ENCODE results near the gene MINDY2.
"Not testable (repeated sequence)": the region's sequence is repeated elsewhere in the genome, so short reads cannot be mapped to it uniquely, and the experiment has no call there.

The MINDY2 gene

DNA sequence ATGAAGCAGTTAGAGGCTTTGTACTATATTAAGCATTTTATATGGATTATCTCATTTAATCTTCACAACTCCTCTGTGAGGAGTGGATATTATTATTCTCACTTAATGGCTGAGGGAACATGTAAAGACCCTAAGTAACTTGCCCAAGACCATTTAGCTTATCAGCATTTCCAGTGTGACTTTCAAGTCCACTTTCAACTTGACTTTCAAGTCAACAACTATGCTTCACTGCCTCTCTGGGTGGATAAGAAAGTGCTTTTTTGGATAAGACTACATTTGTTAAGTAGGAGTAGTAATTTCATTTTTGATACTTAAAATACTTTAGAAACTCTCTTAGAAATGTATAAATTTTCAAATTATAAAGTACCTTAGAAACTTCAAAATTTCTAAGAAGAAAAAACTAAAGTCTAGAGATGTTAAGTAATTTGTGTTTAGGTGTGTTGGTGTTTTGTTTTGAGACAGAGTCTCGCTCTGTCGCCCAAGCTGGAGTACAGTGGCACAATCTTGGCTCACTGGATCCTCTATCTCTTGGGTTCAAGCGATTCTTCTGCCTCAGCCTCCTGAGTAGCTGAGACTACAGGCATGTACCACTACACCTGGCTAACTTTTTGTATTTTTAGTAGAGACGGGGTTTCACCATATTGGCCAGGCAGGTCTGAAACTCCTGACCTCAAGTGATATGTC lies 71.8 kb downstream of the MINDY2 start:
- peaks cover 0 to 26% of the 10 kb centered on the region in 2 experiments for H3K36me3 ChIP-seq (ENCODE audit: control insufficient read depth in 1 of 2, insufficient read depth in 2 of 2, low read depth in 1 of 2, low read length in 2 of 2)
- no peaks in the 10 kb centered on the region for H3K79me1 ChIP-seq (replicated peaks; ENCODE audit: low read length, poor library complexity, severe bottlenecking)
- no peak overlapping the region for H3K27ac ChIP-seq (ENCODE audit: low read length, poor library complexity, severe bottlenecking)
- H3K27me3 ChIP-seq (ENCODE audit: control insufficient read depth in 1 of 2, insufficient read depth in 1 of 2, low read length in 2 of 2): no peaks in the 10 kb centered on the region
- H2BK15ac ChIP-seq (ENCODE audit: low read depth, poor library complexity, severe bottlenecking): no peak overlapping the region
- H3K9ac ChIP-seq (ENCODE audit: low read length): no peak overlapping the region
- no peak overlapping the region for H3K4me2 ChIP-seq (ENCODE audit: low read length, poor library complexity, severe bottlenecking)
- H3K4me1 ChIP-seq (ENCODE audit: control insufficient read depth, insufficient read depth, low read depth, low read length): no peaks in the 10 kb centered on the region
- H2BK12ac ChIP-seq (ENCODE audit: low read length in 2 of 2): no peak overlapping the region
- 98% methylated on average over 4 of the region's 4 CpGs for WGBS
- H3K4me3 ChIP-seq (ENCODE audit: insufficient read depth in 1 of 2, low read depth in 1 of 2, low read length in 2 of 2): no peak overlapping the region
- no peak overlapping the region for H2BK5ac ChIP-seq (ENCODE audit: low read depth, low read length, poor library complexity, severe bottlenecking)
- no peak overlapping the region for H4K91ac ChIP-seq (ENCODE audit: low read length)
- no peak overlapping the region for H3K14ac ChIP-seq (ENCODE audit: low read length in 2 of 2)
- H3K9me3 ChIP-seq (ENCODE audit: control insufficient read depth, low read length): no peaks in the 10 kb centered on the region
- no peak overlapping the region for H2AFZ ChIP-seq (ENCODE audit: low read depth, low read length)
- H3K23ac ChIP-seq (ENCODE audit: low read length in 2 of 2): no peak overlapping the region
- H4K8ac ChIP-seq (ENCODE audit: low read length): no peak overlapping the region
- H2AK5ac ChIP-seq (ENCODE audit: low read length, severe bottlenecking): no peak overlapping the region
- H3K18ac ChIP-seq (ENCODE audit: low read depth in 1 of 2, low read length in 2 of 2): no peak overlapping the region
- DNase-seq: no peak
- no peak overlapping the region for H3K4ac ChIP-seq (ENCODE audit: low read depth in 1 of 2, low read length in 2 of 2)
- H2BK120ac ChIP-seq (ENCODE audit: low read depth, low read length): no peak overlapping the region

- H2BK5ac ChIP-seq (ENCODE audit: low read depth, low read length, poor library complexity, severe bottlenecking); H4K8ac ChIP-seq (ENCODE audit: low read length); H3K27me3 ChIP-seq (ENCODE audit: control insufficient read depth in 1 of 2, insufficient read depth in 1 of 2, low read length in 2 of 2); H3K18ac ChIP-seq (ENCODE audit: low read depth in 1 of 2, low read length in 2 of 2); H3K79me1 ChIP-seq (replicated peaks; ENCODE audit: low read length, poor library complexity, severe bottlenecking); H3K9me3 ChIP-seq (ENCODE audit: control insufficient read depth, low read length); H4K91ac ChIP-seq (ENCODE audit: low read length); H3K9ac ChIP-seq (ENCODE audit: low read length); H3K27ac ChIP-seq (ENCODE audit: low read length, poor library complexity, severe bottlenecking); H2AK5ac ChIP-seq (ENCODE audit: low read length, severe bottlenecking); H3K4ac ChIP-seq (ENCODE audit: low read depth in 1 of 2, low read length in 2 of 2); H2AFZ ChIP-seq (ENCODE audit: low read depth, low read length); H2BK15ac ChIP-seq (ENCODE audit: low read depth, poor library complexity, severe bottlenecking); DNase-seq; H3K14ac ChIP-seq (ENCODE audit: low read length in 2 of 2); H3K4me3 ChIP-seq (ENCODE audit: insufficient read depth in 1 of 2, low read depth in 1 of 2, low read length in 2 of 2); H3K4me1 ChIP-seq (ENCODE audit: control insufficient read depth, insufficient read depth, low read depth, low read length); H3K23ac ChIP-seq (ENCODE audit: low read length in 2 of 2); H2BK12ac ChIP-seq (ENCODE audit: low read length in 2 of 2); H2BK120ac ChIP-seq (ENCODE audit: low read depth, low read length); H3K4me2 ChIP-seq (ENCODE audit: low read length, poor library complexity, severe bottlenecking): not testable (repeated sequence)
- 100% methylated on average over 3 of the region's 3 CpGs for WGBS
- H3K36me3 ChIP-seq (ENCODE audit: control insufficient read depth in 1 of 2, insufficient read depth in 2 of 2, low read depth in 1 of 2, low read length in 2 of 2): peaks cover 9 to 49% of the 10 kb centered on the region in 2 experiments
Observed at GRCh38 chr15:58851205-58851604, 80.1 kb downstream of the MINDY2 start.

DNA sequence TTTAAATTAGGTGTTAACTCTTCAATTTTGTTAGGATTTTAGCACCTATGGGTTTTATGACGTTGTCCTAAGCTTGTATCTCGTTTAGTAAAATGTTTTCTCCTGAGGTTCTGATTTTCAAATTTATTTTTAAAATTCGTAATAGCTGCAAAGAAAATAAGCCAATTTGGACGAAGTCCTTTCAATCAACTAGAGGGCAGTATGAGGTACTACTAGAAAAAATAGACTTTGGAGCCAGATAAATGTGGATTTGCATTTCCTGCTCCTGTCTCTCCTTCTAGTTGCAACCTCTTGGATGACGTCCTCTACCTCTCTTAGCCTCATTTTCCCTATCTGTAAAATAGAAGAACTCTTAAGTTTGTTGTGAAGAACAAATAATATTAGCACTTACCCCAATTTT lies 81.2 kb downstream of the MINDY2 start:
- H2BK12ac ChIP-seq (ENCODE audit: low read length in 2 of 2): no peak overlapping the region
- H3K9ac ChIP-seq (ENCODE audit: low read length): no peak overlapping the region
- H3K27ac ChIP-seq (ENCODE audit: low read length, poor library complexity, severe bottlenecking): no peak overlapping the region
- H4K91ac ChIP-seq (ENCODE audit: low read length): no peak overlapping the region
- peaks cover 1% of the 10 kb centered on the region for H3K4me1 ChIP-seq (ENCODE audit: control insufficient read depth, insufficient read depth, low read depth, low read length)
- no peak overlapping the region for H2AFZ ChIP-seq (ENCODE audit: low read depth, low read length)
- no peaks in the 10 kb centered on the region for H3K9me3 ChIP-seq (ENCODE audit: control insufficient read depth, low read length)
- no peak overlapping the region for H3K23ac ChIP-seq (ENCODE audit: low read length in 2 of 2)
- H2AK5ac ChIP-seq (ENCODE audit: low read length, severe bottlenecking): no peak overlapping the region
- H3K4me2 ChIP-seq (ENCODE audit: low read length, poor library complexity, severe bottlenecking): no peak overlapping the region
- H3K14ac ChIP-seq (ENCODE audit: low read length in 2 of 2): no peak overlapping the region
- H3K4me3 ChIP-seq (ENCODE audit: insufficient read depth in 1 of 2, low read depth in 1 of 2, low read length in 2 of 2): no peak overlapping the region
- H2BK15ac ChIP-seq (ENCODE audit: low read depth, poor library complexity, severe bottlenecking): no peak overlapping the region
- H3K36me3 ChIP-seq (ENCODE audit: control insufficient read depth in 1 of 2, insufficient read depth in 2 of 2, low read depth in 1 of 2, low read length in 2 of 2): peaks cover 9 to 41% of the 10 kb centered on the region in 2 experiments
- no peak overlapping the region for H3K18ac ChIP-seq (ENCODE audit: low read depth in 1 of 2, low read length in 2 of 2)
- H3K79me1 ChIP-seq (replicated peaks; ENCODE audit: low read length, poor library complexity, severe bottlenecking): no peaks in the 10 kb centered on the region
- no peak overlapping the region for H2BK5ac ChIP-seq (ENCODE audit: low read depth, low read length, poor library complexity, severe bottlenecking)
- H3K27me3 ChIP-seq (ENCODE audit: control insufficient read depth in 1 of 2, insufficient read depth in 1 of 2, low read length in 2 of 2): no peaks in the 10 kb centered on the region
- DNase-seq: no peak
- 87% methylated on average over 4 of the region's 5 CpGs for WGBS
- no peak overlapping the region for H2BK120ac ChIP-seq (ENCODE audit: low read depth, low read length)
- H4K8ac ChIP-seq (ENCODE audit: low read length): no peak overlapping the region
- H3K4ac ChIP-seq (ENCODE audit: low read depth in 1 of 2, low read length in 2 of 2): no peak overlapping the region

- Histone ChIP-seq H3K36me3 (ENCODE audit: control insufficient read depth in 1 of 2, insufficient read depth in 2 of 2, low read depth in 1 of 2, low read length in 2 of 2) (peaks cover 5 to 35% of the 10 kb centered on the region in 2 experiments), H2BK15ac (ENCODE audit: low read depth, poor library complexity, severe bottlenecking) (no peak overlapping the region), H3K4ac (ENCODE audit: low read depth in 1 of 2, low read length in 2 of 2) (no peak overlapping the region), H2BK5ac (ENCODE audit: low read depth, low read length, poor library complexity, severe bottlenecking) (no peak overlapping the region), H3K14ac (ENCODE audit: low read length in 2 of 2) (no peak overlapping the region), H3K4me3 (ENCODE audit: insufficient read depth in 1 of 2, low read depth in 1 of 2, low read length in 2 of 2) (no peak overlapping the region), H3K27ac (ENCODE audit: low read length, poor library complexity, severe bottlenecking) (no peak overlapping the region), H3K4me2 (ENCODE audit: low read length, poor library complexity, severe bottlenecking) (no peak overlapping the region), H2BK120ac (ENCODE audit: low read depth, low read length) (no peak overlapping the region), H3K4me1 (ENCODE audit: control insufficient read depth, insufficient read depth, low read depth, low read length) (peaks cover 1% of the 10 kb centered on the region), H3K23ac (ENCODE audit: low read length in 2 of 2) (no peak overlapping the region), H3K9me3 (ENCODE audit: control insufficient read depth, low read length) (no peaks in the 10 kb centered on the region), H3K18ac (ENCODE audit: low read depth in 1 of 2, low read length in 2 of 2) (no peak overlapping the region), H3K27me3 (ENCODE audit: control insufficient read depth in 1 of 2, insufficient read depth in 1 of 2, low read length in 2 of 2) (no peaks in the 10 kb centered on the region), H2AFZ (ENCODE audit: low read depth, low read length) (no peak overlapping the region), H2AK5ac (ENCODE audit: low read length, severe bottlenecking) (no peak overlapping the region), H3K9ac (ENCODE audit: low read length) (no peak overlapping the region), H4K91ac (ENCODE audit: low read length) (no peak overlapping the region), H2BK12ac (ENCODE audit: low read length in 2 of 2) (no peak overlapping the region), H3K79me1 (replicated peaks; ENCODE audit: low read length, poor library complexity, severe bottlenecking) (no peaks in the 10 kb centered on the region), H4K8ac (ENCODE audit: low read length) (no peak overlapping the region)
- DNase-seq: no peak
- WGBS: no CpG with 5 or more reads among the region's 4 CpGs
Observed at GRCh38 chr15:58854593-58854992, 83.5 kb downstream of the MINDY2 start.

Data from mesenchymal stem cell (in vitro differentiated cells and primary cell).